ENCODE results near the gene NAAA.
"Not testable (repeated sequence)": the region's sequence is repeated elsewhere in the genome, so short reads cannot be mapped to it uniquely, and the experiment has no call there.

Gene NAAA

DNA sequence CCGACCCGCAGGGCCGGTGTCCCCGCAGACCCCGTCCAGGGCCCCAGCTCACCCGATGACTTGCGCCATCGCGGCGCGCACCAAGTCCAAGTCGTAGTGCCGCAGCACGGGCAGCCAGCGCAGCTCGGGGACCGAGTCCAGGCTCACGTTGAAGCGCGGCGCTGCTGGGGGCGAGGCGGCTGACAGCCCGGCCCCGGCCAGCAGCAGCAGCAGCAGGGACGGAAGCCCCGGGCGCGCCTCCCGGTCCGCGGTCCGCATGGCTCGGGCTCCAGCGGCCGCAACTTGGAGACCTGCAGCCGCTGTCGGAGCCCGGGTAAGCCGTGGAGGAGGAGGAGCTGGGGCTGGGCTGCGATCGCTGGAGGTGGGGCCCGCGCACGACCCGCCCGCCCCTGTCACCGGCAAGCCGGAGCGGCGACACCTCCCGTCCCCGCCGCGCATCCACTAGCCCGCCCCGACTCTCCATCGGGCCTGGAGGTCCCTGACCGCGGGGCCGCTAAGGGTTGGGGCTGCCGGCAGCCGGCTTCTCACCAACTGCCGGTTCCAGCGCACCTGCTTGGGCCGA lies at the start of gene NAAA:
Gene NAAA (minus strand): TSS at position 322 of the 562 bp plus-strand sequence. CDS start 64 bp downstream, at position 258.
- no peaks in the 10 kb centered on the region for H3K9me3 ChIP-seq
- TF ChIP-seq Cebpa-rat (IDR thresholded peaks at IDR 0.05): no peak
- no peaks in the 10 kb centered on the region for H4K20me1 ChIP-seq
- H3K9ac ChIP-seq: peak within 1 kb of the TSS; percentile 86
- H3K4me1 ChIP-seq: peaks cover 45% of the 10 kb centered on the region
- peak within 1 kb of the TSS; percentile 80 for H3K27ac ChIP-seq
- H3K27me3 ChIP-seq: no peaks in the 10 kb centered on the region
- peak within 1 kb of the TSS; percentile 89 for H3K4me3 ChIP-seq
- peak within 1 kb of the TSS; percentile 90 for H3K4me2 ChIP-seq
- peaks cover 12% of the 10 kb centered on the region; the same call in 1 of the 2 replicates for H3K36me3 ChIP-seq

DNA sequence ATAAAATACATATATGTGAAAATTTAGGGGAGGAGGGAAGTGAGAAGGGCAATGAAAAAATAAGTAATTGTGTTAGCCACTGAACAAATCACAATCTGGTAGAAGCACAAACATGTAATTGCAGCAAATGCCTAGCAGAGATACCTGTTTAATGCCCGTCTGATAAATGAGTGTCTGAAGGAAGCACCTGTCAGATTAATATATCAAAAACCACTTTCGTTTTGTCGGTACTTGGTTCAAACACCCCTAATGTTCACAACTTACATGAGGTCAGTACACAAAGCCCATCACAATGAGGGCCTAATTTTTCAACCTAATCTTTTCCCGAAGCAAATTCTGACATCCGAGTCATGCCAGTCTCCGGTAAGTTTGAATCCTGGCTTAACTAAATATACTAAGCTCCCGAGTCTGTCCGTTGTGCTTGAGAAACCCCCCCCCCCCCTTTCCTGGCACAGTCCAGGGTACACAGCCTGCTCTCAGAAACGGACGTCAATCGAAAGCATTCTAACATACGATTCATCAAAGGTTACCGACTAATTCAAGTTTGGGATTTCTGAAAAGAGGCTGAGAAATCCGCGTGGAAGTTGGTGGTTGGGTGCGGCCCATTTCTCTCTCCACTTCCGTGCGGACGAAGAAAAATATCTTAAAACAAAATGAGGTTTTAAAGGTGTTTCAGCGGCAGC lies 49.2 kb upstream of the NAAA start:
- H3K4me1 ChIP-seq: peaks cover 24% of the 10 kb centered on the region
- peak overlapping the region; percentile 86 for H3K4me2 ChIP-seq
- peak overlapping the region; percentile 87 for H3K27ac ChIP-seq
- H3K36me3 ChIP-seq: peaks cover 39% of the 10 kb centered on the region
- peak overlapping the region; percentile 84 for H3K4me3 ChIP-seq
- H3K9me3 ChIP-seq: peaks cover 6% of the 10 kb centered on the region
- peak overlapping the region; percentile 92 for H3K9ac ChIP-seq
- H3K27me3 ChIP-seq: no peaks in the 10 kb centered on the region
- no peak for TF ChIP-seq Cebpa-rat (IDR thresholded peaks at IDR 0.05)
- H4K20me1 ChIP-seq: peaks cover 48% of the 10 kb centered on the region

DNA sequence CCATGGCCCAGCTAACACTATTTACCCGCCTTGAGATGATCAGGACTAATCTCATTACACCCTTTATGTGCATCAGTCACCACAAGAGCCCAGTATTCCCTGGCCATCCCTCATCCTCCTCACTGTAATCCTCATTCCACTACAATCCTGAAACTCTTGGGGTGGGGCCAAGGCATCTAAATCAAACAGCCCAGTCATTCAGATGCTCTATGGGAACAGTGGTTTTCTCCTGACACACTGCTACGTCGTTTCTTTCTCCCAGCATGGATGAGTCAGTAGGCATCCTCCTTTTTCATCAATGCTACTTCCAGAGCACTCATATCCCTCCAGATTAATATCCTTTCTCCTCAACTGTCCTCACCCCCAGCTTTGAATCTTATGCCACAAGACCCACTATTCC lies 44.3 kb upstream of the NAAA start:
- peaks cover 74% of the 10 kb centered on the region for H3K36me3 ChIP-seq
- H3K4me2 ChIP-seq: no peak overlapping the region
- no peak overlapping the region for H3K9ac ChIP-seq
- H3K4me3 ChIP-seq: no peak overlapping the region
- no peak overlapping the region for H3K27ac ChIP-seq
- TF ChIP-seq Cebpa-rat (IDR thresholded peaks at IDR 0.05): no peak
- H4K20me1 ChIP-seq: peaks cover 88% of the 10 kb centered on the region
- peaks cover 20% of the 10 kb centered on the region for H3K4me1 ChIP-seq
- H3K27me3 ChIP-seq: no peaks in the 10 kb centered on the region
- H3K9me3 ChIP-seq: peaks cover 10% of the 10 kb centered on the region

DNA sequence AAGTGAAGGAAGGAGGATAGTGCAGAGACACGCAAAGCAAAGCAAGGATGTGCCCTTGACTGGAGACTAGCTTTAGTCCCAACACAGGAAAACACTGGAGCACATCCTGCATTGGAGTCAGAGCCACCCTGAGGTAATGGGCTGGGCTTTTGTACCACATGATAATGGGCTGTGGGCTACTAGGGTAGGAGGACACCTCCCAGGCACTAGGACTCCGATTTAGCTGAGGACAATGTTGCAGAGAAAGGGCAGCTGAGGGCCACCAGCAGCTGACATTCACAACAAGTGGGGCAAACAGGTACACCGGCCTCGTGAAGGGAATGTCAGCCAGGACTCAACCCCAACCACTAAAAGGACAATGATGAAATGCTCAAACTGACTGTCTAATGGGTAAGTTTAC lies 39.8 kb upstream of the NAAA start:
- H3K4me3 ChIP-seq: no peak overlapping the region
- peaks cover 48% of the 10 kb centered on the region for H4K20me1 ChIP-seq
- no peak overlapping the region for H3K4me2 ChIP-seq
- H3K9ac ChIP-seq: no peak overlapping the region
- no peaks in the 10 kb centered on the region for H3K27me3 ChIP-seq
- H3K9me3 ChIP-seq: peaks cover 24% of the 10 kb centered on the region
- H3K27ac ChIP-seq: no peak overlapping the region
- peaks cover 85% of the 10 kb centered on the region for H3K36me3 ChIP-seq
- TF ChIP-seq Cebpa-rat (IDR thresholded peaks at IDR 0.05): no peak
- no peaks in the 10 kb centered on the region for H3K4me1 ChIP-seq

DNA sequence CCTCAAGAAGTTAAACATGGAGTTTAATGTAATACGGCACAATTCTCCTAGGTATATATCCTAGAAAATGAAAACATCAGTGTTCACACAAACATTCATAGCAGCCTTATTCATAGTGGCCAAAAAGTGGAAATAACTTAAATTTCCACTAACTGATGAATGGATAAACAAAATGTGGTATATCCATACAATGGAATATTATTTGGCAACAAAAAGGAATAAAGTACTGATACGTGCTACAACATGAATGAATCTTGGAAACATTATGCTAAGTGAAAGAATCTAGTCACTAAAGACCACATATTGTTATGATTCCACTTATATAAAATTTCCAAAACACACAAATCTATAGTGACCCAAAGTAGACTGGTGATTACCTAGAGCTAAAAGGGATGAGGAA lies 35.4 kb upstream of the NAAA start:
- Histone ChIP-seq H3K4me1 (no peaks in the 10 kb centered on the region), H3K27ac (no peak overlapping the region), H3K9ac (no peak overlapping the region), H3K4me3 (no peak overlapping the region), H3K4me2 (no peak overlapping the region), H4K20me1 (peaks cover 17% of the 10 kb centered on the region), H3K36me3 (peaks cover 97% of the 10 kb centered on the region), H3K27me3 (no peaks in the 10 kb centered on the region), H3K9me3 (peaks cover 20% of the 10 kb centered on the region)
- no peak for TF ChIP-seq Cebpa-rat (IDR thresholded peaks at IDR 0.05)

DNA sequence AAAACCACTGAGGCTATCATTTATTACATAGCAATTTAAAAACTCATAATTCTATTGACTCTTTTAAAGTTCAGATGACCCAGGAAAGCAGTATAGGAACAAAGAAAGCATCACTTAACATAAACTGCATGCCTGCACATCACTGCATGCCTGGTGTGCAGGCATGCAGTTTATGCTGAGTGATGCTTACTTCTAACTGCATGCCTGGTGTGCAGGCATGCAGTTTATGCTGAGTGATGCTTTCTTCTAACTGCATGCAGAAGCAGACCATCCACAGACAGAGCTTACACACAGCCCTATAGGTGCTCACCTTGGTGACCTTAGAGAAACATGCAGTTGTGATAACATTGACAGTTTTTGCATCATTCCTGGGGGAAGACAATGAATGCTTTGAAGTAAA lies 33.0 kb upstream of the NAAA start:
- H3K9me3 ChIP-seq: peaks cover 20% of the 10 kb centered on the region
- H4K20me1 ChIP-seq: 0 out of 2 replicates have a peak, but pooled peaks cover 4% of the 10 kb centered on the region
- H3K4me2 ChIP-seq: no peak overlapping the region
- H3K36me3 ChIP-seq: peaks cover 98% of the 10 kb centered on the region
- no peak overlapping the region for H3K27ac ChIP-seq
- H3K4me1 ChIP-seq: no peaks in the 10 kb centered on the region
- H3K4me3 ChIP-seq: no peak overlapping the region
- TF ChIP-seq Cebpa-rat (IDR thresholded peaks at IDR 0.05): no peak
- no peaks in the 10 kb centered on the region for H3K27me3 ChIP-seq
- H3K9ac ChIP-seq: no peak overlapping the region

DNA sequence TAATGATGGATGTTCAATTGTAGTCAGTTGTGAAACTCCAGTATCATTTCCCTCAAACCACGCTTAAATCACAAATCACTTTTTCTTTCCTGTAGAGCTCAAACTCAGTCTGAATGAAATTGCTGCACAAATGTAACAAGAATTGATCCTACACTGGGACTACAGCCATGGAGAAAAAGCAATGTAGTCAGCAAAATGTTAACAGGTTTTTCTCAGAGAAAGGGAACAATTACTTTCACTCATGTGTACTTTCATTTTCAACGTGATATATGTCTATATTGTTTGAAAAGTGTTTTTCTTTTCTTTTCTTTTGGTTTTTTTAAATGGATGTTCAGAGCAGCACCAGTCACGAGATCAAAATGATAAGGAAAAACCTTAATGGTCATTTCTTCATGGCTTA lies 27.3 kb upstream of the NAAA start:
- H3K9ac ChIP-seq: no peak overlapping the region
- H3K4me2 ChIP-seq: no peak overlapping the region
- H3K9me3 ChIP-seq: peaks cover 32% of the 10 kb centered on the region
- H4K20me1 ChIP-seq: no peaks in the 10 kb centered on the region
- no peak overlapping the region for H3K4me3 ChIP-seq
- no peaks in the 10 kb centered on the region for H3K27me3 ChIP-seq
- H3K36me3 ChIP-seq: peaks cover 100% of the 10 kb centered on the region
- TF ChIP-seq Cebpa-rat (IDR thresholded peaks at IDR 0.05): no peak
- no peak overlapping the region for H3K27ac ChIP-seq
- H3K4me1 ChIP-seq: no peaks in the 10 kb centered on the region

DNA sequence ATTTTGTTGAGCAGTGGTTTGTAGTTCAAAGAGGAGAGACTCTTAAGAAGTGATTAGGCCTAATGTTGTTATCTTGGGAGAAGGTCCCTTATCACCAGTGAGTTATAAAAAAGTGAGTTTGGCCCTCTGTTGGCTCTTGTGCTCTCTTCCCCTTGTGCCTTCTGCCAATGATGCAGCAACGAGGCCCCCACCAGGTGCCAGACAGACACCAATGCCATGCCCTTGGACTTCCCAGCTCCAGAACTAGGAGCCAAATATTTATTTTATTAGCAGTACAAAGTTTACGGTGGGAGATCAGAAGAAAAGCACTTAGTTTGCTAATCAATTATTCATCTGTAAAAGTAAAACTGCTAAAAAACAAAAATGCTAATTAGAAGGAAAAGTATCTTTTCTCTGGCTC lies 22.7 kb upstream of the NAAA start:
- H3K4me1 ChIP-seq: no peaks in the 10 kb centered on the region
- H3K4me3 ChIP-seq: no peak overlapping the region
- no peaks in the 10 kb centered on the region for H3K27me3 ChIP-seq
- H3K9me3 ChIP-seq: peaks cover 34% of the 10 kb centered on the region
- no peaks in the 10 kb centered on the region for H4K20me1 ChIP-seq
- peaks cover 100% of the 10 kb centered on the region for H3K36me3 ChIP-seq
- no peak overlapping the region for H3K4me2 ChIP-seq
- no peak for TF ChIP-seq Cebpa-rat (IDR thresholded peaks at IDR 0.05)
- H3K9ac ChIP-seq: no peak overlapping the region
- H3K27ac ChIP-seq: no peak overlapping the region

DNA sequence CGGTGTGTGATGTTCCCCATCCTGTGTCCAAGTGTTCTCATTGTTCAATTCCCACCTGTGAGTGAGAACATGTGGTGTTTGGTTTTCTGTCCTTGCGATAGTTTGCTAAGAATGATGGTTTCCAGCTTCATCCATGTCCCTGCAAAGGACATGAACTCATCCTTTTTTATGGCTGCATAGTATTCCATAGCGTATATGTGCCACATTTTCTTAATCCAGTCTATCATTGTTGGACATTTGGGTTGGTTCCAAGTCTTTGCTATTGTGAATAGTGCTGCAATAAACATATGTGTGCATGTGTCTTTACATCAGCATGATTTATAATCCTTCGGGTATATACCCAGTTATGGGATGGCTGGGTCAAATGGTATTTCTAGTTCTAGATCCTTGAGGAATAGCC lies 21.3 kb upstream of the NAAA start:
- H3K27ac ChIP-seq, H3K9ac ChIP-seq, H3K4me1 ChIP-seq, H3K4me2 ChIP-seq, H3K27me3 ChIP-seq, H3K4me3 ChIP-seq, H4K20me1 ChIP-seq: not testable (repeated sequence)
- H3K9me3 ChIP-seq: peaks cover 34% of the 10 kb centered on the region
- peaks cover 100% of the 10 kb centered on the region for H3K36me3 ChIP-seq

DNA sequence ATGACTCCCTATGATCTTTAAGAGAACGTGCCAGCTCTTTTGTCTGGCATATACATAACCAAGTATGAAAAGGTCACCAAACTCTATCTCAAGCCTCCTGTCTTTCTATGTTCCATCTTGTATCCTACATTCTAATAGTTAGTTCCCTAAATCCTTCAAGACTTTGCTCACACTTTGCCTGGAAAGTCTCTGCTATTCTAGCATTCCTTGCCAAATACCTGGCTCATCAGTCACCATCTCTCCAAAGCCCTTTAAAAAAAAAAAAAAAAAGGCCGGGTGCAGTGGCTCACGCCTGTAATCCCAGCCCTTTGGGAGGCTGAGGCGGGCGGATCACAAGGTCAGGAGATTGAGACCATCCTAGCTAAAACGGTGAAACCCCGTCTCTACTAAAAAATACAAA lies 17.7 kb upstream of the NAAA start:
- not testable (repeated sequence) for H3K4me3 ChIP-seq, H3K27me3 ChIP-seq
- H3K36me3 ChIP-seq: peaks cover 100% of the 10 kb centered on the region

DNA sequence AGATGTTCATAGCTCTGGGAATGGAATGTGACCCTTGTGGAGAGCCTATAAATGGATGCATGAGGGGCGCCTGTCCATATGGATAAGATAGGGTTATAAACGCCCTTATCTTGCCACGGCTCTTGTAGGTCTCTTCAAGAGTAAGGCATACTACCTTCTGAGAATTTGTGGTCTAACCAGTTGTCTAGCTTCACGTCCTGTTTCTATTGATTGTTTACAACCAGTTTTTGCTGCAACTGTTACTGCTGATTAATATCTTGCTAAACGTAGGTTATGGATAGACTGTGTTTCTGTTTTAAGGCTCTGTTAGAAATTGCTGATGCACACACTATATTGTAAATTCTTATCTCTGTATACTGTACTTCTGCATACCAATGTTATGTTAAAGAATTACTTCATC lies 14.0 kb upstream of the NAAA start:
- H3K27me3 ChIP-seq, H3K4me1 ChIP-seq, H4K20me1 ChIP-seq, H3K4me3 ChIP-seq, H3K4me2 ChIP-seq, H3K9me3 ChIP-seq, H3K9ac ChIP-seq, H3K27ac ChIP-seq: not testable (repeated sequence)
- H3K36me3 ChIP-seq: peaks cover 97% of the 10 kb centered on the region

More for the DNA sequence above, 17.7 kb upstream of the NAAA start:
- H4K20me1 ChIP-seq, H3K4me2 ChIP-seq, H3K27ac ChIP-seq, H3K9ac ChIP-seq, H3K4me1 ChIP-seq, H3K9me3 ChIP-seq: not testable (repeated sequence)

All from BLaER1 (cell line).